Suppressor macrophage treated with lipopolysaccharide for 4 hours (primary cell): ENCODE data around the gene DERA.
"Not testable (repeated sequence)": the region's sequence is repeated elsewhere in the genome, so short reads cannot be mapped to it uniquely, and the experiment has no call there.

ENCODE experiments used
- DNase-seq: peaks from one replicate; pipeline ENCODE4 v3.0.0-alpha.2; 2020

DERA gene

DNA sequence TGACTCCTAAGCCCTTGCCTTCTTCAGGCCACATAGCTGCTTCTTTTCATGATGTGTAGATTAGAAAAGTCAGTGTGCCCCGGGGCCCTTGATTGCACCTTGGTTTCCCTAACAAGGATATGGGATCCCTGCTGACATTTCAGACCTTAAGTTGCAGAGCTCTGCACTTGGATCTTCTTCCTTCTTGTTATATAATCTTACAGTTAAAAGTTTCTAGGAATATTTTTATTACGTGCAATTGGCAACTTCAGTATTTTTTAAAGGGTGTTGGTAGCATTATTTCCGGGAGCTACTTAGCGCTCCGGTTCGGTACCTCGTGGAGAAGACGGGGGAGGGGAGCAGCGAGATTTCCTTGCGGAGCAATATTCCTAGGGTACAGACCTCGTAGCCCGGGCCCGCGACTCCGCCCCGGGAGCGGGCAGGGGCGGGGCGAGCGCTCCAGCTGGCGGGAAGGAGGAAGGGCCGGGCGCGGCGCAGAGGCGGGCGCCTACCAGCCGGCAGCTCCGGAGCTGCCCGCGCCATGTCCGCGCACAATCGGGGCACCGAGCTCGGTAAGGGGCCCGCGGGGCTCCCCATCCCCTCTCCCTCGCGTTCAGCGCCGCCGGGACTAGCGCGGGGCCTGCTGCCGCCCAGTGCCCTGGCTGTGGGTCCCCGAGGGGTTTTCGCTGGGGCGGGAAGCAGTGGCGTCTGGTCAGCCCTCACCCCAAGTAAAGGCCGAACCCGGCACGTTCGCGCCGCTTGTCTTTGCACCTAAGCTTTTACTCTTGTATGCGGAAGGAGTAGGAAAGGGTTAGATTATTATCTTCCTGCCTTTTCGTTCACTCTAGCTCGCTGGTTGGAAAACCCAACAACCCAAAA, at the start of gene DERA:
DERA (plus strand) TSS at position 469 of the 858 bp plus-strand sequence; CDS start at position 521, 52 bp downstream.
- peak; percentile 80 for DNase-seq

GRCh38 chr12:15861404-15861803, 49.7 kb upstream of the DERA start:
- no peak for DNase-seq

- DNase-seq = no peak
These were observed 48.3 kb upstream of the DERA start for GRCh38 chr12:15862840-15863239.

DNA sequence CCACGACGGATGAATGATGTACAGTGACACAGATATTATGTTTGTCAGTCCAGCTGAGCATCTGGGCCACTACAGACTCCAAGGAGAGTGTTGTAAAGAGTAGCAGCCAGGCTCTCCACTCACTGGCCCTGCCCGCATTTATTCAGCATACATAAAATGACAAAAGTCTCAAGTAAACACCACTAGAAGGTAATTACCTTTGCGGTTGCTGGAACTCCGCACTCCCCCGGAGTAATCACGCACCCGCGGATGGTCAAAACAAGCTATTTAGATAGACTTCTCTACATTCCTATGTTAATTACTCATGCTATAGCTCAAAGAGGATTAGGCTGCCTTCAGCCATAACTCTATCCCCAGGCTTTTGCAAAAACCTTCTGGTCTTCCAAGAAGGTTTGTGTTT, 47.8 kb upstream of the DERA start:
- no peak for DNase-seq

- peak; percentile 87 for DNase-seq
These were observed 47.1 kb upstream of the DERA start for GRCh38 chr12:15863984-15864383.

- no peak for DNase-seq
These were observed 42.9 kb upstream of the DERA start for GRCh38 chr12:15868186-15868585.

DNA sequence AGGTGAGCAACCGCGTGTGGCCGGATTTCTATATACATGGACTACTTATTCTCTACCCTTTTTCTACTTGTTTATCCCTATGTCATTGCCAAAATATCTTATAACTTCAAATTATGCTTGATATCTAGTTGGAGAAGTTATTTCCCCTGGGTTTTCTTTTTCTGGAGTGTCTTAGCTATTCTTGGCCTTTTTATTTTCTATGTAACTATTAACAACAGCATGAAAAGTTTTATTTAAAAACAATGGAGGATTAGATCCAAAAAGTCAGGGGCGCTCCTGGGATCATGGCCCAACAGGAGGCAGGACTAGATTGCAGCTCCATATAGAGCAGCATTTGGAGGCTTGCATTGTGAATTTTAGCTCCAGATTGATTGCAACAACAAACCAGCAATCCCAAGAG, 37.6 kb upstream of the DERA start:
- no peak for DNase-seq

- not testable (repeated sequence) for DNase-seq
These were observed 36.5 kb upstream of the DERA start for GRCh38 chr12:15874556-15875145.

DNA sequence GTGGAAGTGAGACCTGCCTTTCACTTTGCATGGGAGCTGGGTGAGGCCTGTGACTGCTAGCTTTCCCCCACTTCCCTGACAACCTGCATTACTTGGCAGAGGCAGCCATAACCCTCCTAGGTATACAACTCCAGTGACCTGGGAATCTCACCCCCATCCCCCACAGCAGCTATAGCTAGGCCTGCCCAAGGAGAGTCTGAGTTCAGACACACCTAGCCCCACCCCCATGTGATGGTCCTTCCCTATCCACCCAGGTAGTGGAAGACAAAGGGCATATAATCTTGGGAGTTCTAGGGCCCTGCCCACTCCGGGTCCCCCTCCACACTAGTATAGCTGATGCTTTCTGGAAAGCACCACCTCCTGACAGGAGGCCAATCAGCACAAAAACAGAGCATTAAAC, 35.3 kb upstream of the DERA start:
- no peak for DNase-seq

DNA sequence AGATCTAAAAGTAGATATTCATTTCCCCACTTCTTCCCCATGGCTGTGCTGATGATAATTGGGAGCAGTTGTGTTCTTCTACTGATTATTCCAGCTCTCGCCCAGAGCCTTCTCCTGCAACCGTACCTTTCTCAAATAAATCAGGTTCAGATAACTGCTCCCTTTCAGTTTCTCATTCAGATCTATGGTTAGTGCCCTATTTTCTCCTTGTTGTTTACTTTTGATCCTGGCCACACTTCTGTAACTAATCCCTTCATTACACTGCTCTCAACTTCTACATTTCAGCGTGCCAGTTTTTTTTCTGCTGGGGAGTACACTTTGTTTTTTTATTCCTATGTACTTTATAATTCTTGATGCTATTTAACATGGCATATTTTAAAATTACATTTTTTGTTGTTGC, 31.7 kb upstream of the DERA start:
- DNase-seq = no peak

- no peak for DNase-seq
These were observed 30.4 kb upstream of the DERA start for GRCh38 chr12:15880721-15881120.

DNA sequence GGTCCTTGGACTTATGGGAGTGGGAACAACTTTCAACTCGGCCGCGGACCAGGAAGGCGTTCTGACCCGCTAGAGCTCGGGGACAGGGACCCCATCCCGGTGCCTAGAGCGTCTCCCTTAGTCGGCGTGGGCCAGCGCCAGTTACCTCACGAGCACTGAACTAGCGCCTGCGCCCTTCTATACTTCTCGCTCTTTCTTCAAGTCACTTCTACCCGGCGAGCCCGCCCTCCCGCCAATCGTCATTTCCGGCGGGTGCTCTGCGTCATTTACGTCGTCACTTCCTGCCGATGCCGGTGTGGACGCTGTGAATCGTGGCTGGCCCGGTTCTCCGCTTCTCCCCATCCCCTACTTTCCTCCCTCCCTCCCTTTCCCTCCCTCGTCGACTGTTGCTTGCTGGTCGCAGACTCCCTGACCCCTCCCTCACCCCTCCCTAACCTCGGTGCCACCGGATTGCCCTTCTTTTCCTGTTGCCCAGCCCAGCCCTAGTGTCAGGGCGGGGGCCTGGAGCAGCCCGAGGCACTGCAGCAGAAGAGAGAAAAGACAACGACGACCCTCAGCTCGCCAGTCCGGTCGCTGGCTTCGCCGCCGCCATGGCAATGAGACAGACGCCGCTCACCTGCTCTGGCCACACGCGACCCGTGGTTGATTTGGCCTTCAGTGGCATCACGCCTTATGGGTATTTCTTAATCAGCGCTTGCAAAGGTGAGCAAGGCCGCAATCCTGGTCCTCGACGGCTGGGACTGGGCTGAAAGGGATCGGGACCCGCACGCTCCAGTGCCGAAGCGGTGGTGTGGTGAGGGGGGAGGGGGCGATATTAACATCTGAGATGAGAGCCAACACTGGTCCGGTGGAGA, 28.8 kb upstream of the DERA start, which contains the start of gene STRAP:
STRAP (plus strand) TSS at position 270 of the 854 bp plus-strand sequence; CDS start at position 591, 321 bp downstream.
- peak; percentile 98 for DNase-seq

GRCh38 chr12:15883536-15883935, 27.6 kb upstream of the DERA start:
- DNase-seq = no peak

GRCh38 chr12:15886372-15887042, 24.6 kb upstream of the DERA start:
- DNase-seq = no peak

DNA sequence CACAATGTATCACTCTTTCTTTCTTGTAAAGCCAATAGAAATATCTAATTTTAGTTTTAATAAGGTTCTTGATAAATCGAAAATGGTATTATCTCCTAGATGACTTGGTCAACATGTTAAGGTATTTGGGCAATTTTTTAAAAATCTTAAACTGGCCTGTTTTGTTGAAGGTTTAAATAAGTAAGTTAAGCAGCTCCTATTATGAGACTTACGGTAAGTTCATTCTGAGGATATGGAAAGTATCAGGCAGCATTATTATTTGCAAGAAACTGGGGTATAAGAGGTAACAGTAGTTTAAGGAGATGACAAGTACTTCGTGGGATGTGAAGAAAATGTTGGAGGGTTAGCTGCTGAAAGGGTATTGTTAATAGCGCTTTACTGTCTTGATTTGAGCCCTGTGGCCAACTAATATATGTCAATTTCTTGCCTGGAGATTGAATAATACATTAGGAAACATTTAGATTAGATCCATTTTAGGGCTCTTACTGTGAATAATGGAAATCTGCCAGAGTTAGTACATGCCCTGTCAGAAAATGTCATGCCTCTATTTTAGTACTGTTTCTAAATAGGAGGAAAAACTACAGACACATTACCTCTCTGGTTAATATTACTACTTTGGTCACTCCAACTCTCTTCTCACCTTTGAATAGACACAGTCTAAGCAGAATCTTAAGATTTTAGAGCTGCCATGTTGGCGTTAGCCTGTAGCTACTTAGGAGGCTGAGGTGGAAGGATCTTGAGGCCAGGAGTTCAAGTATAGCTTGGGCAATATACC, 23.9 kb upstream of the DERA start:
- no peak for DNase-seq

DNA sequence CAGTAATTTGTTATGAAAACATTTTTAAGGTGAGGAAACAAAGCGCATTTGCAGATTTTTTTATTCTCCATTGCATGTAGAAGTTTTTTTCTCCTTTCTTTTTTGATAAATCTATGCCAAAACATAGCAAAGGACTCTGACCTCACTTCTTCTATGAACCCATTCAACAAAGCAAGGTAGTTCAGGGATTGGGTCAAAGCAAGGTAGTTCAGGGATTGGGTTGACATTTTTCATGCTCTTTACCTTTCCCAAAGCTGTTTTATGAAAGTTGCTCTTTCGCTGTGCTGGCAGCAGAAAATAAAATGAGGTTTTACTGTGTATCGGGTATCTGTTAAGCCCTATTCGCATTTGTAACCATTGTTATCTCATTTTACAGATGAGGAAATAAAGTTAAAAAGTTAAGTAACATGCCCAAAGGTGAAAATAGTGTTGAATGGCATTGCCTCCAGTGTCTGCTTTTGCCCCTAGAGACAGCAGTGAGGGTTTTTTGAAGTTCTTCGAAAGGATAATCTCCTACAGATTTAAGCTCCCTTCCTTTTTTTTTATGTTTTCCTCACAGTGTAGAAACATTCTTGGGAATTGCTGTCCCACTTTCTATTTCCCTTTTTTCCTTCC, 18.4 kb upstream of the DERA start:
- no peak for DNase-seq

DNA sequence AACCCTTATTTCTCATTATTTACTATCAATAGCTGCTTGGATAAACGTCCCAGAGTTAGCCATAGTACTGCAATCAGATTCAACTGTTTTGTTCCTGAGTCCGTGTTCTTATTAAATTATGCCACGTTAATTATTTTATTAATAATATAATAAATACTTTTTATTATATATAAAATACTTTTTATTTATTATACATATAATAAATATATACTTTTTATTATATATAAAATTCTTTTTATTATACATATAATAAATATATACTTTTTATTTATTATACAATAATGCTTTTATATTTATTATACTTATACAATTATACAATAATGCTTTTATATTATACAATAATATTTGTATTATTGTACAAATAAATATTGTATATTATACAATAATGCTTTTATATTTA, 17.9 kb upstream of the DERA start:
- no peak for DNase-seq

- DNase-seq = no peak
These were observed 14.3 kb upstream of the DERA start for GRCh38 chr12:15896867-15897266.

- no peak for DNase-seq
These were observed 13.7 kb upstream of the DERA start for GRCh38 chr12:15897433-15897832.

DNA sequence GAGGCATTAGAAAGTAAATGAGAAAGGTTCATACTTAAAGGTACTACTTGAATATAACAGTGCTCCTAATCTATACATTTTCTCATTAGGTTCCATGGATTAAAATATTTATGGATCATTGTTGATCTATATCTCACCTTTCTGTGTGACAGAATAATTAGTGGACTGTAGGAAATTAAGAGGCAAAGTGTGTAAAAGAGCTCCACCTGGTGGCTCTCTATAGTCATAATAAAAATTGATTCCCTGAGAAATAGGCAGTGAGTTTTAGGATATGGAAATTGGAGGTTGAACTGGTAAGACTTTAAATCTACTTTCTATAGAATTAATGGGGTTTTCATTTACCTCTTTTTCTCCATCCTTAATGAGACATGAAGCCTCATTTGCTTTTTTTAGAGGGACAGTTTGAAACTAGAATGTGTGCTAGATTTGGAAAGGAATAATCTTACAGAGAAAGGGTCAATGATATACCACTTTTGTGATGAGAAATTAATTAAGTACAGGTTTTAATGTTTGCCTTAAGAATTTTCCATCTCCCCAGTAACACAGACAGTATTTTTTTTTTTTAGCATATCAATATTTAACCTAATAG, 11.8 kb upstream of the DERA start:
- peak; percentile 42 for DNase-seq

- DNase-seq = no peak
These were observed 6.7 kb upstream of the DERA start for GRCh38 chr12:15904378-15904920.
